ENCODE results near the gene MYCBPAP. TPM values are rescaled to one million over a fixed set of nuclear protein-coding genes. Genes with fewer than 3 reads are reported as not detected.

Gene MYCBPAP, protein sequence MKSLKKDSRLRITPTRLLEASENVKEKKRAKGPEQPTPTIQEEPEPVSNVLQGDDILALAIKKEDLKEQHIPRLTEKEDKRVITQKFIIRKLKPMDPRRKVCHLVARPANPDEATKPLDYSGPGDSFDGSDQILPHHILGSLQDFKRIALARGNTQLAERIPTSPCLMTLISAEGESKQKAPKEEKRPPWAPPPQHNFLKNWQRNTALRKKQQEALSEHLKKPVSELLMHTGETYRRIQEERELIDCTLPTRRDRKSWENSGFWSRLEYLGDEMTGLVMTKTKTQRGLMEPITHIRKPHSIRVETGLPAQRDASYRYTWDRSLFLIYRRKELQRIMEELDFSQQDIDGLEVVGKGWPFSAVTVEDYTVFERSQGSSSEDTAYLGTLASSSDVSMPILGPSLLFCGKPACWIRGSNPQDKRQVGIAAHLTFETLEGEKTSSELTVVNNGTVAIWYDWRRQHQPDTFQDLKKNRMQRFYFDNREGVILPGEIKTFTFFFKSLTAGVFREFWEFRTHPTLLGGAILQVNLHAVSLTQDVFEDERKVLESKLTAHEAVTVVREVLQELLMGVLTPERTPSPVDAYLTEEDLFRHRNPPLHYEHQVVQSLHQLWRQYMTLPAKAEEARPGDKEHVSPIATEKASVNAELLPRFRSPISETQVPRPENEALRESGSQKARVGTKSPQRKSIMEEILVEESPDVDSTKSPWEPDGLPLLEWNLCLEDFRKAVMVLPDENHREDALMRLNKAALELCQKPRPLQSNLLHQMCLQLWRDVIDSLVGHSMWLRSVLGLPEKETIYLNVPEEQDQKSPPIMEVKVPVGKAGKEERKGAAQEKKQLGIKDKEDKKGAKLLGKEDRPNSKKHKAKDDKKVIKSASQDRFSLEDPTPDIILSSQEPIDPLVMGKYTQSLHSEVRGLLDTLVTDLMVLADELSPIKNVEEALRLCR
- total RNA-seq: not detected

DNA sequence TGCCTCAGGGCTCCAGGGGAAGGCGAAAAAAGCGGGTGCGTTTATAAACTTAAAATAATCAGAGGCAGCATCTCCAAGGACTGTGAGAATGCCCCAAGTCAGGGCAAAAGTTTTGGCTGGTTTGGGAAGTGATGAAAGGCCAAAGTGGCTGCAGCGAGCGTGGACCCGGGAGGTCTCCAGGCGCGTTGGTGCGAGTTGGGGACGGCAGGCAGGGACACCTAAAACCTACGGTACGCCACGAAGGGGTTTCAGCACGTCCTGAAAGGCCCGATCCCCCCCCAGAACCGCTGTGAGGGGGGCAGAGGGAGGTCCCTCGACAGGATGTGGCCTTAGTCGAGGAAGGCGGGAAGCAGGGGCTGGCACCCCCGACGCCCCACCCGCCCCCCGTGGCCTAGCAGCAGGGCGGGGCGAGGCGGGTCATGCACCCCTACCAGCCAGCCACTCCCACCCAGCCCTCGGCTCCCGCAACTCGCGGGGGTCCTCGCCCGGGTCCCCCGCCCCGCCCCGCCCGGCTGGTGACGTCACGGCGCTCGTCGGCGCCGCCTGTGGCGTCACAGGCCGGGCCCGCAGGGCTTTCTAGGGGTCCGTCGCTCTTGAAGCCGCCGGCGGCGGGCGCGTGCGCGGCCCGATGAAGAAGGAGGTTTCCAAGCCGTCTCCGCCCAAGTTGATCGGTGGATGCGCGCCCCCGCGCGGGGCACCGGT, at the start of gene MYCBPAP:
Gene MYCBPAP (plus strand): TSS at position 569 of the 702 bp plus-strand sequence. CDS start 236 bp downstream, outside the sequence.
- H3K27me3 ChIP-seq: no peaks in the 10 kb centered on the region
- in situ Hi-C loops (cut with MboI; ENCODE audit: low sequenced_read_pairs in 4 of 4): no loop called here

DNA sequence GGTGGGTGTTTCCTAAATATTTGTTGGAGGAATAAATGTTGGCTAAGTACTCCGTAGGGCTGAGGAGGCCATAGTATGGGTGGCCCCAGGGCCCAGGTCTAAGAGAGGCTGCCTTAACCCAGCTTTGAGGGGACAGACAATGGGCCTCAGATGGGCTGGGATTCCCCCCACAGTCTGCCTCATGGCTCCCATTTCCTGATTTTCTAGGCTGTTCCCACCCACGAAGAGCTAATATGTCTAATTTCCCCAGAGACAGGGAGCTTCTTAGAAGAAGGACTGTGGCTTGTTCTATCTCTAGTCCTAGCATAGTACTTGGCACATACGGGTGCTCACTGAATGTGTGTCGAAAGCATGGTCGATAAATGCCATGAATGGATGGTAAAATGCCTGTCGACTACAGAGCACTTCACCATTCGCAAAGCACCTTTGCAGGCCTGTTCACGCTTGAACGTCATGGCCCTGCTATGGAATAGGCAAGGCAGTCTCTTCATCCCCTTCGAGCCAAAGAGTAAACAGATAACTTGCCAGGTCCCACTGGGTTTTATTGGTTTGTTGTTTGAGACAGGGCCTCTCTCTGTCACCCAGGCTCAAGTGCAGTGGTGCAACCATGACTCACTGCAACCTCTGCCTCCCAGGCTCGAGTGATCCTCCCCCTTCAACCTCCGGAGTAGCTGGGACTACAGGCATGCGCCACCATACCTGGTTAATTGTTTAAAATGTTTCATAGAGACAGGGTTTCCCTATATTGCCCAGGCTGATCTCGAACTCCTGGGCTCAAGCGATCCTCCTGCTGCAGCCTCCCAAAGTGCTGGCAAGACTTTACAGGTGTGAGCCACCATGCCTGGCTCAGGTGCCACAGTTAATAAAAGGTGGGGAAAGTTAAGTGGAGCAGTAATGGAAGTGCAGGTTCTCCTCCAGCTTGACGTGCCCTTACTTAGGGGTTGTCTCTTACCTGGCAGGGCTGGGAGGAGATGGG, 49.2 kb upstream of the MYCBPAP start:
- ATAC-seq: peak in 1 of 2 donors; percentile 52
- DNase-seq: no peak
- no peaks in the 10 kb centered on the region for H3K36me3 ChIP-seq
- intact Hi-C loops (cut with DNase I; ENCODE audit: low total_unique reads): no loop called here
- H3K27me3 ChIP-seq: no peaks in the 10 kb centered on the region
- peaks cover 0 to 4% of the 10 kb centered on the region in 2 donors for H3K4me1 ChIP-seq
- in situ Hi-C loops (cut with MboI; ENCODE audit: low sequenced_read_pairs in 4 of 4): no loop called here
- TF ChIP-seq POLR2A (IDR thresholded peaks at IDR 0.05): no peak
- TF ChIP-seq, protein P1, sequence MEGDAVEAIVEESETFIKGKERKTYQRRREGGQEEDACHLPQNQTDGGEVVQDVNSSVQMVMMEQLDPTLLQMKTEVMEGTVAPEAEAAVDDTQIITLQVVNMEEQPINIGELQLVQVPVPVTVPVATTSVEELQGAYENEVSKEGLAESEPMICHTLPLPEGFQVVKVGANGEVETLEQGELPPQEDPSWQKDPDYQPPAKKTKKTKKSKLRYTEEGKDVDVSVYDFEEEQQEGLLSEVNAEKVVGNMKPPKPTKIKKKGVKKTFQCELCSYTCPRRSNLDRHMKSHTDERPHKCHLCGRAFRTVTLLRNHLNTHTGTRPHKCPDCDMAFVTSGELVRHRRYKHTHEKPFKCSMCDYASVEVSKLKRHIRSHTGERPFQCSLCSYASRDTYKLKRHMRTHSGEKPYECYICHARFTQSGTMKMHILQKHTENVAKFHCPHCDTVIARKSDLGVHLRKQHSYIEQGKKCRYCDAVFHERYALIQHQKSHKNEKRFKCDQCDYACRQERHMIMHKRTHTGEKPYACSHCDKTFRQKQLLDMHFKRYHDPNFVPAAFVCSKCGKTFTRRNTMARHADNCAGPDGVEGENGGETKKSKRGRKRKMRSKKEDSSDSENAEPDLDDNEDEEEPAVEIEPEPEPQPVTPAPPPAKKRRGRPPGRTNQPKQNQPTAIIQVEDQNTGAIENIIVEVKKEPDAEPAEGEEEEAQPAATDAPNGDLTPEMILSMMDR (IDR thresholded peaks at IDR 0.05 in 4 of 5, conservative IDR thresholded peaks at IDR 0.05 in 1 of 5): no peak
- no peaks in the 10 kb centered on the region for H3K9me3 ChIP-seq
- H3K27ac ChIP-seq: peak overlapping the region in 3 of 4 donors; percentile 1 to 33 (median 2)
- H3K4me3 ChIP-seq: no peak overlapping the region

More for the DNA sequence above, at the start of gene MYCBPAP:
- H3K27ac ChIP-seq: peak within 1 kb of the TSS; percentile 17 to 64 (median 57)
- DNase-seq (peak; percentile 42 to 64), ATAC-seq (peak; percentile 67 to 68)
- intact Hi-C loops (cut with DNase I; ENCODE audit: low total_unique reads): loop anchor here (2.0 kb wide), 1 partner anchor 25 kb away; no protein-coding TSS in a partner anchor
- no peaks in the 10 kb centered on the region for H3K36me3 ChIP-seq
- peak within 1 kb of the TSS; percentile 50 to 85 (median 64) for H3K4me3 ChIP-seq
- H3K4me1 ChIP-seq: peaks cover 0 to 3% of the 10 kb centered on the region in 2 donors
- no peaks in the 10 kb centered on the region for H3K9me3 ChIP-seq
- TF ChIP-seq, protein P1 (IDR thresholded peaks at IDR 0.05 in 4 of 5, conservative IDR thresholded peaks at IDR 0.05 in 1 of 5): peak in 1 of 5 experiments; percentile 34
- peak in 1 of 2 donors; percentile 14 for TF ChIP-seq POLR2A (IDR thresholded peaks at IDR 0.05)

DNA sequence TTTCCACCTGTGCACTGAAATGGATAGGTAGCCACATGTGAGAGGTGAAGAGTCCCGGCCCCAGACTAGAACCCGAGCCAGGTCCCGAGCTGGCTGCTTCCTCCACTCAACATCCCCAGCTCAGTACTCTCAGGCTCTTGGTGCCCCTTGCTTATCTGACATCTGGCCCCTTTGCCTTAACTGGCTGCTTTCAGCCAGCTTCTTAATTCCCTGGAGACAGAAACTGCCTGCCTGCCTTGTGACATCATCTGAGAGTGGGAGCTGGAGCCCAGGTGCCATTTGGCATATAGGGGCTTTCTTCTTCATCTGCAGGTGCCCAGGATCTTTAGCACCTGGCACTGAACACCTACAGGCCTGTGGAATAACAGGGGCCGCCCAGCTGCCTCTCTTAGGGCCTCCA, 48.5 kb upstream of the MYCBPAP start:
- H3K27me3 ChIP-seq: no peaks in the 10 kb centered on the region
- TF ChIP-seq POLR2A (IDR thresholded peaks at IDR 0.05): no peak
- TF ChIP-seq, protein P1 (IDR thresholded peaks at IDR 0.05 in 4 of 5, conservative IDR thresholded peaks at IDR 0.05 in 1 of 5): no peak
- DNase-seq (no peak), ATAC-seq (no peak)
- no peaks in the 10 kb centered on the region for H3K36me3 ChIP-seq
- peaks cover 0 to 4% of the 10 kb centered on the region in 2 donors for H3K4me1 ChIP-seq
- peak overlapping the region in 2 of 4 donors; percentile 9 to 33 for H3K27ac ChIP-seq
- H3K4me3 ChIP-seq: no peak overlapping the region
- intact Hi-C loops (cut with DNase I; ENCODE audit: low total_unique reads): no loop called here
- in situ Hi-C loops (cut with MboI; ENCODE audit: low sequenced_read_pairs in 4 of 4): no loop called here
- H3K9me3 ChIP-seq: no peaks in the 10 kb centered on the region
